H9 (cell line): Measurements from ENCODE around the gene KLHL3. TPM values are rescaled to one million over a fixed set of nuclear protein-coding genes. Genes with fewer than 3 reads are reported as not detected.

Experiments
- DNase-seq: peaks from one replicate; pipeline ENCODE4 v3.0.0-alpha.2; 2017
- H2AFZ ChIP-seq: one replicate; pipeline ENCODE4 v1.6.1; 2013; ENCODE audit warnings: mild to moderate bottlenecking, low read length, control low read depth, moderate library complexity
- H2AK5ac ChIP-seq: 2 replicates; pipeline ENCODE4 v1.6.1; 2013; ENCODE audit warnings: low read length, control low read depth, mixed read lengths; ENCODE audit not compliant: insufficient read length
- H2BK120ac ChIP-seq: one replicate; pipeline ENCODE4 v1.6.1; 2013; ENCODE audit warnings: low read depth, mild to moderate bottlenecking, low read length, control low read depth, inconsistent platforms; ENCODE audit not compliant: poor library complexity, severe bottlenecking
- H2BK12ac ChIP-seq: 2 replicates; pipeline ENCODE4 v1.6.1; 2013; ENCODE audit warnings: low read length, control low read depth, mixed read lengths, low read depth; ENCODE audit not compliant: insufficient read length
- H2BK15ac ChIP-seq: 2 replicates; pipeline ENCODE4 v1.6.1; 2013; ENCODE audit warnings: low read depth, low read length, control low read depth
- H2BK20ac ChIP-seq: one replicate; pipeline ENCODE4 v1.6.1; 2013; ENCODE audit warnings: low read depth, mild to moderate bottlenecking, low read length, control low read depth, inconsistent platforms; ENCODE audit not compliant: poor library complexity, severe bottlenecking
- H2BK5ac ChIP-seq: 2 replicates; pipeline ENCODE4 v1.6.1; 2013; ENCODE audit warnings: low read length, control low read depth, mixed read lengths; ENCODE audit not compliant: insufficient read length
- H3K14ac ChIP-seq: 2 replicates; pipeline ENCODE4 v1.6.1; 2013; ENCODE audit warnings: low read length, control low read depth; ENCODE audit not compliant: insufficient read depth
- H3K18ac ChIP-seq: 2 replicates; pipeline ENCODE4 v1.6.1; 2013; ENCODE audit warnings: low read depth, mild to moderate bottlenecking, mixed read lengths, low read length, control low read depth; ENCODE audit not compliant: insufficient read length
- H3K23ac ChIP-seq: 2 replicates; pipeline ENCODE4 v1.6.1; 2013; ENCODE audit warnings: low read length, control low read depth, mixed read lengths, low read depth; ENCODE audit not compliant: insufficient read length
- H3K23me2 ChIP-seq: 2 replicates; pipeline ENCODE4 v1.6.1; 2013; ENCODE audit warnings: low read depth, mild to moderate bottlenecking, mixed read lengths, low read length, control low read depth; ENCODE audit not compliant: insufficient read length, poor library complexity, severe bottlenecking
- H3K27ac ChIP-seq: 2 replicates; pipeline ENCODE4 v1.5.1; 2013; ENCODE audit warnings: low read length, control low read depth, mixed read lengths, low read depth; ENCODE audit not compliant: insufficient read length
- H3K27me3 ChIP-seq: 2 replicates; pipeline ENCODE4 v1.6.1; 2013; ENCODE audit warnings: low read length, control low read depth, inconsistent platforms; ENCODE audit not compliant: insufficient read depth
- H3K4ac ChIP-seq: 2 replicates; pipeline ENCODE4 v1.6.1; 2013; ENCODE audit warnings: low read depth, mild to moderate bottlenecking, control low read depth, inconsistent platforms, low read length, moderate library complexity
- H3K4me1 ChIP-seq: 2 replicates; pipeline ENCODE4 v1.6.1; 2013; ENCODE audit warnings: low read length, control low read depth, inconsistent platforms; ENCODE audit not compliant: insufficient read depth
- H3K4me2 ChIP-seq: 2 replicates; pipeline ENCODE4 v1.6.1; 2013; ENCODE audit warnings: low read length, control low read depth, mixed read lengths; ENCODE audit not compliant: insufficient read length, insufficient read depth
- H3K56ac ChIP-seq: 2 replicates; pipeline ENCODE4 v1.6.1; 2013; ENCODE audit warnings: low read depth, mild to moderate bottlenecking, mixed read lengths, low read length, control low read depth; ENCODE audit not compliant: insufficient read length
- H3K79me1 ChIP-seq: 2 replicates; pipeline ENCODE4 v1.6.1; 2013; ENCODE audit warnings: low read depth, mild to moderate bottlenecking, moderate library complexity, low read length, control low read depth, inconsistent platforms; ENCODE audit not compliant: insufficient read depth, poor library complexity, severe bottlenecking
- H3K79me2 ChIP-seq: 2 replicates; pipeline ENCODE4 v1.6.1; 2013; ENCODE audit warnings: low read length, control low read depth, inconsistent platforms; ENCODE audit not compliant: insufficient read depth
- H3K9ac ChIP-seq: 2 replicates; pipeline ENCODE4 v1.6.1; 2013; ENCODE audit warnings: low read length, control low read depth, mixed read lengths; ENCODE audit not compliant: insufficient read length; ENCODE audit errors: extremely low read depth
- H3K9me3 ChIP-seq: one replicate; pipeline ENCODE4 v1.6.1; 2013; ENCODE audit warnings: low read depth, low read length, inconsistent platforms; ENCODE audit not compliant: control insufficient read depth
- H3T11ph ChIP-seq: one replicate; pipeline ENCODE4 v1.6.1; 2013; ENCODE audit warnings: mild to moderate bottlenecking, low read length, control low read depth, inconsistent platforms
- H4K20me1 ChIP-seq: one replicate; pipeline ENCODE4 v1.6.1; 2013; ENCODE audit not compliant: control insufficient read depth, insufficient read length, insufficient read depth
- H4K5ac ChIP-seq: 2 replicates; pipeline ENCODE4 v1.6.1; 2013; ENCODE audit warnings: low read depth, mild to moderate bottlenecking, mixed read lengths, low read length, control low read depth; ENCODE audit not compliant: insufficient read length
- H4K8ac ChIP-seq: replicated peaks from 2 replicates; pipeline ENCODE4 v1.6.1; 2013; ENCODE audit warnings: low read length, control low read depth, mixed read lengths, low read depth; ENCODE audit not compliant: insufficient read length
- H4K91ac ChIP-seq: 2 replicates; pipeline ENCODE4 v1.6.1; 2013; ENCODE audit warnings: low read depth, mild to moderate bottlenecking, moderate library complexity, mixed read lengths, low read length, control low read depth; ENCODE audit not compliant: insufficient read length
- H3K27ac Mint-ChIP-seq, 3 experiments: 2 replicates in 2 of 3; 3 replicates in 1 of 3; pipeline ENCODE4 v1.8.0; 2020 to 2021; ENCODE audit warnings: mixed read lengths in 3 of 3, mild to moderate bottlenecking in 1 of 3, moderate library complexity in 1 of 3
- H3K27me3 Mint-ChIP-seq: 2 replicates; pipeline ENCODE4 v1.8.0; 2021; ENCODE audit warnings: low read depth, mild to moderate bottlenecking, moderate library complexity, mixed read lengths
- H3K36me3 Mint-ChIP-seq, 3 experiments: 2 replicates in 2 of 3; 3 replicates in 1 of 3; pipeline ENCODE4 v1.8.0; 2020 to 2021; ENCODE audit warnings: low read depth in 3 of 3, mixed read lengths in 3 of 3; ENCODE audit not compliant: insufficient read depth in 1 of 3
- H3K4me1 Mint-ChIP-seq, 2 experiments: 2 replicates each; pipeline ENCODE4 v1.8.0; 2020; ENCODE audit warnings: mixed read lengths in 2 of 2
- H3K4me3 Mint-ChIP-seq, 2 experiments: 2 replicates in 1 of 2; 3 replicates in 1 of 2; pipeline ENCODE4 v1.8.0; 2020 to 2021; ENCODE audit warnings: mild to moderate bottlenecking in 2 of 2, mixed read lengths in 2 of 2, moderate library complexity in 1 of 2
- H3K9me3 Mint-ChIP-seq, 2 experiments: 2 replicates in 1 of 2; 3 replicates in 1 of 2; pipeline ENCODE4 v1.8.0; 2020; ENCODE audit warnings: mild to moderate bottlenecking in 2 of 2, mixed read lengths in 2 of 2, moderate library complexity in 1 of 2
- CTCF ChIP-seq: fragments of 200-600 bp; sonication (generic); conservative IDR thresholded peaks from 3 replicates; pipeline ENCODE4 v1.8.0; 2021; ENCODE audit warnings: antibody characterized with exemption, mild to moderate bottlenecking
- WGBS: extraction: QIAGEN DNeasy Blood & Tissue Kit; methylation state at CpG from one replicate; pipeline ENCODE4 v1.1.7; 2013; ENCODE audit warnings: missing lambda C conversion rate, low lambda C conversion rate, mixed read lengths; ENCODE audit not compliant: insufficient read length; ENCODE audit errors: extremely low coverage; 5-methylcytosine and 5-hydroxymethylcytosine counted together
- total RNA-seq: library from RNA; stranded (reverse); gene quantifications from 2 replicates; pipeline ENCODE4 v1.2.1, GENCODE V29; 2021

KLHL3 gene
- total RNA-seq, 1 experiment from 2014 or later, result 12.8 TPM

GRCh38 chr5:137629646-137630045, 106.2 kb downstream of the KLHL3 start:
- Histone ChIP-seq H3K23me2 (no peaks in the 10 kb centered on the region), H4K5ac (no peak overlapping the region), H2BK5ac (no peak overlapping the region), H2BK120ac (no peak overlapping the region), H3K56ac (no peak overlapping the region), H2BK12ac (no peak overlapping the region), H3K9me3 (no peaks in the 10 kb centered on the region), H4K91ac (no peak overlapping the region), H3K79me1 (no peaks in the 10 kb centered on the region), H3K14ac (no peak overlapping the region), H3T11ph (no peak overlapping the region), H3K4me2 (peak overlapping the region; percentile 7), H3K18ac (no peak overlapping the region), H3K27me3 (no peaks in the 10 kb centered on the region), H3K9ac (no peak overlapping the region), H2AK5ac (no peak overlapping the region), H2BK20ac (no peak overlapping the region), H3K4me1 (no peaks in the 10 kb centered on the region), H3K27ac (no peak overlapping the region), H3K79me2 (no peaks in the 10 kb centered on the region), H3K23ac (no peak overlapping the region), H3K4ac (no peak overlapping the region), H2BK15ac (no peak overlapping the region), H2AFZ (no peak overlapping the region), H4K8ac (no peak overlapping the region), H4K20me1 (no peaks in the 10 kb centered on the region)
- WGBS, result no CpG with 5 or more reads among the region's 4 CpGs
- H3K4me1 Mint-ChIP-seq, result peaks cover 13 to 14% of the 10 kb centered on the region in 2 experiments
- H3K27ac Mint-ChIP-seq, result peak overlapping the region in 2 of 3 experiments; percentile 51 to 88; a peak in 3 of 7 replicates
- peak; percentile 98 for TF ChIP-seq CTCF
- peak overlapping the region in 1 of 2 experiments; percentile 49; a peak in 2 of 5 replicates for H3K4me3 Mint-ChIP-seq
- H3K27me3 Mint-ChIP-seq, result no peaks in the 10 kb centered on the region
- H3K36me3 Mint-ChIP-seq, result peaks cover 8 to 11% (median 9%) of the 10 kb centered on the region in 3 experiments; a peak in 5 of 7 replicates
- peak; percentile 53 for DNase-seq
- H3K9me3 Mint-ChIP-seq, result peaks cover 0 to 3% of the 10 kb centered on the region in 2 experiments; a peak in 1 of 5 replicates
